ENCODE data around the gene ALMS1.
A peak's percentile ranks its signal among the peaks of the same experiment; 100 is the strongest.
"Not testable (repeated sequence)": the region's sequence is repeated elsewhere in the genome, so short reads cannot be mapped to it uniquely, and the experiment has no call there.

The ALMS1 gene

GRCh38 chr2:73457982-73458381 lies 72.3 kb downstream of the ALMS1 start:
- no peak overlapping the region for H3K4me3 ChIP-seq (replicated peaks; ENCODE audit: low read depth, low read length)
- no peak for DNase-seq (ENCODE audit: low read depth)
- no peak for TF ChIP-seq CTCF (IDR thresholded peaks at IDR 0.05; ENCODE audit: low read length, missing control alignments)

GRCh38 chr2:73462388-73462787 lies 76.8 kb downstream of the ALMS1 start:
- not testable (repeated sequence) for H3K4me3 ChIP-seq (replicated peaks; ENCODE audit: low read depth, low read length); DNase-seq (ENCODE audit: low read depth)

GRCh38 chr2:73468376-73468775 lies 82.7 kb downstream of the ALMS1 start:
- no peak for DNase-seq (ENCODE audit: low read depth)
- TF ChIP-seq CTCF (IDR thresholded peaks at IDR 0.05; ENCODE audit: low read length, missing control alignments), result no peak
- no peak overlapping the region for H3K4me3 ChIP-seq (replicated peaks; ENCODE audit: low read depth, low read length)

- not testable (repeated sequence) for H3K4me3 ChIP-seq (replicated peaks; ENCODE audit: low read depth, low read length)
These were observed 98.2 kb downstream of the ALMS1 start for GRCh38 chr2:73483874-73484273.

GRCh38 chr2:73487112-73487657 lies 101.5 kb downstream of the ALMS1 start:
- no peak overlapping the region for H3K4me3 ChIP-seq (replicated peaks; ENCODE audit: low read depth, low read length)
- DNase-seq (ENCODE audit: low read depth), result no peak
- no peak for TF ChIP-seq CTCF (IDR thresholded peaks at IDR 0.05; ENCODE audit: low read length, missing control alignments)

More at GRCh38 chr2:73483874-73484273, 98.2 kb downstream of the ALMS1 start:
- not testable (repeated sequence) for DNase-seq (ENCODE audit: low read depth)

GRCh38 chr2:73488079-73488478 lies 102.4 kb downstream of the ALMS1 start:
- H3K4me3 ChIP-seq (replicated peaks; ENCODE audit: low read depth, low read length), result no peak overlapping the region
- no peak for TF ChIP-seq CTCF (IDR thresholded peaks at IDR 0.05; ENCODE audit: low read length, missing control alignments)
- no peak for DNase-seq (ENCODE audit: low read depth)

GRCh38 chr2:73489053-73489452 lies 103.4 kb downstream of the ALMS1 start:
- no peak overlapping the region for H3K4me3 ChIP-seq (replicated peaks; ENCODE audit: low read depth, low read length)
- no peak for TF ChIP-seq CTCF (IDR thresholded peaks at IDR 0.05; ENCODE audit: low read length, missing control alignments)
- no peak for DNase-seq (ENCODE audit: low read depth)

- no peak for TF ChIP-seq CTCF (IDR thresholded peaks at IDR 0.05; ENCODE audit: low read length, missing control alignments)
- DNase-seq (ENCODE audit: low read depth), result peak; percentile 12
- H3K4me3 ChIP-seq (replicated peaks; ENCODE audit: low read depth, low read length), result no peak overlapping the region
These were observed 108.4 kb downstream of the ALMS1 start for GRCh38 chr2:73494031-73494430.
